Endothelial cell of umbilical vein (primary cell): ENCODE measurements around the gene MT1B. TPM values are rescaled to one million over a fixed set of nuclear protein-coding genes. Genes with fewer than 3 reads are reported as not detected.

Experiments used
- BruUV-seq: library from RNA; stranded (reverse); fragments of 400-500 nt; replicated peaks from 2 replicates; lab custom pipeline; 2021; lab: Mats Ljungman, UMichigan
- CTCF ChIA-PET: fragments of 300-600, 350-600 bp; sonication (Branson Sonifier 250); formaldehyde crosslinking; loops from one replicate; lab custom pipeline; 2021; ENCODE audit warnings: antibody characterized with exemption, inconsistent platforms; lab: Charles Lee
- POLR2A ChIA-PET: fragments of 300-600, 350-600 bp; sonication (Branson Sonifier 250); formaldehyde crosslinking; loops from one replicate; lab custom pipeline; 2021; ENCODE audit warnings: antibody characterized with exemption, inconsistent platforms; lab: Charles Lee
- DNase-seq: peaks from one replicate; pipeline ENCODE4 v3.0.0-alpha.2; 2011; ENCODE audit warnings: low read depth, low spot score
- FAIRE-seq: peaks from 2 replicates; lab custom pipeline; 2011; peaks lifted over from hg19 to GRCh38; lab: Jason Lieb, UNC
- H2AFZ ChIP-seq: 2 replicates; pipeline ENCODE4 v1.6.0; 2012; ENCODE audit warnings: low read depth, low read length, control low read depth, inconsistent platforms
- H3K27ac ChIP-seq: 2 replicates; pipeline ENCODE4 v1.5.1; 2011; ENCODE audit warnings: low read depth, mild to moderate bottlenecking, control low read depth, low read length, moderate library complexity; ENCODE audit not compliant: insufficient read depth
- H3K27me3 ChIP-seq, 2 experiments: 2 replicates each; pipeline versions ENCODE4 v1.6.0 to v1.6.1; 2011; ENCODE audit warnings: low read length in 2 of 2, mixed read lengths in 1 of 2; ENCODE audit not compliant: control insufficient read depth in 2 of 2, insufficient read depth in 2 of 2
- H3K36me3 ChIP-seq, 2 experiments: 2 replicates in 1 of 2; 3 replicates in 1 of 2; pipeline ENCODE4 v1.5.1; 2011; ENCODE audit warnings: low read length in 2 of 2, mild to moderate bottlenecking in 1 of 2, moderate library complexity in 1 of 2; ENCODE audit not compliant: control insufficient read depth in 2 of 2, insufficient read depth in 2 of 2; ENCODE audit errors: extremely low read depth in 1 of 2
- H3K4me1 ChIP-seq: 3 replicates; pipeline ENCODE4 v1.5.1; 2011; ENCODE audit warnings: mild to moderate bottlenecking, low read length; ENCODE audit not compliant: control insufficient read depth, insufficient read depth; ENCODE audit errors: extremely low read depth
- H3K4me2 ChIP-seq: 2 replicates; pipeline ENCODE4 v1.6.1; 2011; ENCODE audit warnings: low read length, control low read depth, mixed read lengths; ENCODE audit not compliant: insufficient read depth
- H3K4me3 ChIP-seq, 3 experiments: fragments of 200-600 bp in 1 of 3; sonication (generic), shearing (Covaris generic) in 1 of 3; replicated peaks in 1 of 3; 2 replicates each; pipeline ENCODE4 v1.5.1; 2011 to 2016; ENCODE audit warnings: control low read depth in 3 of 3, low read length in 3 of 3, mild to moderate bottlenecking in 2 of 3, inconsistent platforms in 1 of 3, low read depth in 1 of 3, moderate library complexity in 1 of 3; ENCODE audit not compliant: insufficient read depth in 1 of 3
- H3K79me2 ChIP-seq: 2 replicates; pipeline ENCODE4 v1.6.0; 2012; ENCODE audit warnings: low read length, inconsistent platforms; ENCODE audit not compliant: control insufficient read depth, insufficient read depth
- H3K9ac ChIP-seq: replicated peaks from 2 replicates; pipeline ENCODE3; 2011; ENCODE audit warnings: low read length, control low read depth; ENCODE audit not compliant: insufficient read depth; ENCODE audit errors: extremely low read depth
- H3K9me1 ChIP-seq: replicated peaks from 3 replicates; pipeline ENCODE4 v1.6.0; 2011; ENCODE audit warnings: mild to moderate bottlenecking, low read length; ENCODE audit not compliant: control insufficient read depth, insufficient read depth; ENCODE audit errors: extremely low read depth
- H3K9me3 ChIP-seq: replicated peaks from 2 replicates; pipeline ENCODE4 v1.5.1; 2012; ENCODE audit warnings: low read length, inconsistent platforms; ENCODE audit not compliant: control insufficient read depth, insufficient read depth
- H4K20me1 ChIP-seq: replicated peaks from 2 replicates; pipeline ENCODE3; 2011; ENCODE audit warnings: mild to moderate bottlenecking, low read length; ENCODE audit not compliant: control insufficient read depth, insufficient read depth; ENCODE audit errors: extremely low read depth
- EZH2 ChIP-seq: IDR thresholded peaks from 2 replicates; pipeline ENCODE4 v1.6.1; 2012; ENCODE audit warnings: borderline replicate concordance, low read depth, mild to moderate bottlenecking, moderate library complexity, low read length, inconsistent platforms; ENCODE audit not compliant: severe bottlenecking
- FOS ChIP-seq: IDR thresholded peaks from 2 replicates; pipeline ENCODE4 v1.6.1; 2011; ENCODE audit warnings: mild to moderate bottlenecking, low read length, moderate library complexity, borderline replicate concordance; ENCODE audit not compliant: insufficient read depth
- GATA2 ChIP-seq: IDR thresholded peaks from 2 replicates; pipeline ENCODE4 v1.7.0; 2011; ENCODE audit warnings: low read depth, mild to moderate bottlenecking, moderate library complexity, mixed read lengths, low read length; ENCODE audit not compliant: insufficient read length, insufficient read depth
- JUN ChIP-seq: IDR thresholded peaks from 2 replicates; pipeline ENCODE4 v1.6.1; 2011; ENCODE audit warnings: borderline replicate concordance, low read depth; ENCODE audit not compliant: insufficient read length, insufficient read depth
- MYC ChIP-seq: IDR thresholded peaks from one replicate; pipeline ENCODE4 v1.6.1; 2011; ENCODE audit warnings: mild to moderate bottlenecking, low read depth, low read length
- POLR2A ChIP-seq: IDR thresholded peaks from 2 replicates; pipeline ENCODE4 v1.6.1; 2012; ENCODE audit warnings: low read depth, mild to moderate bottlenecking, control low read depth, low read length
- POLR2AphosphoS5 ChIP-seq: IDR thresholded peaks from 2 replicates; pipeline ENCODE4 v1.6.1; 2012; ENCODE audit warnings: low read depth, mild to moderate bottlenecking, control low read depth, low read length, moderate library complexity; ENCODE audit not compliant: insufficient read depth
- dilution Hi-C: fragments of 300-500 bp; cut with MboI; formaldehyde crosslinking; loops from one replicate; pipeline ENCODE4 v1.15.0; 2019; ENCODE audit warnings: low sequenced_read_pairs; ENCODE audit not compliant: extremely low pct_ligation_motif_present
- intact Hi-C: fragments of 100-400 bp; cut with micrococcal nuclease; formaldehyde crosslinking; loops from one replicate; pipeline ENCODE4 v1.10.0; 2022
- polyA plus RNA-seq, 4 experiments: library from polyadenylated mRNA; depleted of rRNA in 3 of 4; stranded (reverse) in 3 of 4; unstranded in 1 of 4; fragments of >200 nt; gene quantifications; 2 replicates each; pipeline versions ENCODE4 v1.2.1 to v1.2.3, GENCODE V29; 2011 to 2012; ENCODE audit warnings: missing spikeins in 1 of 4
- total RNA-seq: library from RNA; stranded (reverse); gene quantifications from 2 replicates; pipeline ENCODE4 v1.2.3, GENCODE V29; 2021
- TF ChIP-seq, protein P1 (sequence below): IDR thresholded peaks from 2 replicates; pipeline ENCODE4 v1.6.1; 2011; ENCODE audit not compliant: insufficient read depth, insufficient read length
- TF ChIP-seq, protein P2 (sequence below), 2 donors: IDR thresholded peaks; 1 replicate in 1 of 2; 2 replicates in 1 of 2; pipeline ENCODE4 v1.5.1; 2011; ENCODE audit warnings: low read length in 2 of 2, mild to moderate bottlenecking in 2 of 2, moderate library complexity in 2 of 2, control low read depth in 1 of 2, inconsistent platforms in 1 of 2, low read depth in 1 of 2; ENCODE audit not compliant: insufficient read depth in 1 of 2; ENCODE audit errors: extremely low read depth in 1 of 2

MT1B gene
- total and polyA plus RNA-seq, 2 donors (not counting 3 experiments of a cell fraction or from before 2014, with no cell fraction given), result not detected

DNA sequence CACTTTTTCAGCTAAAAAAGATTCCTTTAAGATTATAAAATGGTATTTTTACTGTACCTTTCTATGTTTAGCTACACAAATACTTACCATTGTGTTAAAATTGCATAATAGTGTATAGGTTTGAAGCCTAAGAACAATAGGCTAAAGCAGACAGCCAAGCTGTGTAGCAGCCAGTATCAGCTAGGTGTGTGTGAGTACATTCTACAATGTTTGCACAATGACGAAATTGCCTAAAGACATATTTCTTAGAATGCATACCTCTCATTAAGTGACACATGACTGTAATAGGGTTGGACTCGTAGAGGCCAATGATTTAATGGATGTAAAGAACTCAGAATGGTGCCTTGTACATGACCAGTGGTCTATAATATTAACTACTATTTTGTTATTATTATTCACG is 1.9 kb upstream of the MT1B start:
- H3K4me3 ChIP-seq, result no peak overlapping the region
- no peak for FAIRE-seq
- no peaks in the 10 kb centered on the region for H3K9me1 ChIP-seq
- peaks cover 41 to 53% of the 10 kb centered on the region in 2 experiments for H3K27me3 ChIP-seq
- H3K4me1 ChIP-seq, result no peaks in the 10 kb centered on the region
- H3K4me2 ChIP-seq, result no peak overlapping the region
- no peak for TF ChIP-seq FOS
- TF ChIP-seq, protein P1, sequence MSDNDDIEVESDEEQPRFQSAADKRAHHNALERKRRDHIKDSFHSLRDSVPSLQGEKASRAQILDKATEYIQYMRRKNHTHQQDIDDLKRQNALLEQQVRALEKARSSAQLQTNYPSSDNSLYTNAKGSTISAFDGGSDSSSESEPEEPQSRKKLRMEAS, result no peak
- TF ChIP-seq MYC, result no peak
- no peak for TF ChIP-seq GATA2
- TF ChIP-seq JUN, result no peak
- TF ChIP-seq POLR2AphosphoS5, result no peak
- no peak for TF ChIP-seq EZH2
- no peak for TF ChIP-seq POLR2A
- TF ChIP-seq, protein P2, sequence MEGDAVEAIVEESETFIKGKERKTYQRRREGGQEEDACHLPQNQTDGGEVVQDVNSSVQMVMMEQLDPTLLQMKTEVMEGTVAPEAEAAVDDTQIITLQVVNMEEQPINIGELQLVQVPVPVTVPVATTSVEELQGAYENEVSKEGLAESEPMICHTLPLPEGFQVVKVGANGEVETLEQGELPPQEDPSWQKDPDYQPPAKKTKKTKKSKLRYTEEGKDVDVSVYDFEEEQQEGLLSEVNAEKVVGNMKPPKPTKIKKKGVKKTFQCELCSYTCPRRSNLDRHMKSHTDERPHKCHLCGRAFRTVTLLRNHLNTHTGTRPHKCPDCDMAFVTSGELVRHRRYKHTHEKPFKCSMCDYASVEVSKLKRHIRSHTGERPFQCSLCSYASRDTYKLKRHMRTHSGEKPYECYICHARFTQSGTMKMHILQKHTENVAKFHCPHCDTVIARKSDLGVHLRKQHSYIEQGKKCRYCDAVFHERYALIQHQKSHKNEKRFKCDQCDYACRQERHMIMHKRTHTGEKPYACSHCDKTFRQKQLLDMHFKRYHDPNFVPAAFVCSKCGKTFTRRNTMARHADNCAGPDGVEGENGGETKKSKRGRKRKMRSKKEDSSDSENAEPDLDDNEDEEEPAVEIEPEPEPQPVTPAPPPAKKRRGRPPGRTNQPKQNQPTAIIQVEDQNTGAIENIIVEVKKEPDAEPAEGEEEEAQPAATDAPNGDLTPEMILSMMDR (IDR thresholded peaks at IDR 0.05; ENCODE audit: extremely low read depth in 1 of 2, insufficient read depth in 1 of 2, low read depth in 1 of 2, low read length in 2 of 2), result no peak
- no peak overlapping the region for H2AFZ ChIP-seq
- H4K20me1 ChIP-seq, result no peaks in the 10 kb centered on the region
- intact Hi-C loops, result no loop called here
- H3K27ac ChIP-seq, result no peak overlapping the region
- no TSS peak for BruUV-seq
- H3K79me2 ChIP-seq, result no peaks in the 10 kb centered on the region
- CTCF ChIA-PET, result interaction anchor here (1.1 kb wide), 1 partner anchor 52 kb away, joined by 4 read pairs; no protein-coding TSS in a partner anchor
- DNase-seq, result no peak
- POLR2A ChIA-PET, result no interaction called here
- H3K36me3 ChIP-seq, result no peaks in the 10 kb centered on the region
- H3K9me3 ChIP-seq, result no peaks in the 10 kb centered on the region
- dilution Hi-C loops, result no loop called here
- no peak overlapping the region for H3K9ac ChIP-seq
